Nephron progenitor cell (in vitro differentiated cells): ENCODE data around the gene MYO1D.
A peak's percentile ranks its signal among the peaks of the same experiment; 100 is the strongest.

Experiments
- DNase-seq: peaks from one replicate; pipeline ENCODE4 v3.0.0; 2021
- H3K27ac Mint-ChIP-seq: 2 replicates; pipeline ENCODE4 v1.8.0; 2021; ENCODE audit warnings: mild to moderate bottlenecking, moderate library complexity, mixed read lengths
- H3K27me3 Mint-ChIP-seq: 2 replicates; pipeline ENCODE4 v1.8.0; 2021; ENCODE audit warnings: mild to moderate bottlenecking, low read depth, mixed read lengths; ENCODE audit not compliant: poor library complexity
- H3K36me3 Mint-ChIP-seq: 2 replicates; pipeline ENCODE4 v1.8.0; 2021; ENCODE audit warnings: low read depth, mixed read lengths
- H3K4me1 Mint-ChIP-seq: 2 replicates; pipeline ENCODE4 v1.8.0; 2021; ENCODE audit warnings: mixed read lengths
- H3K4me3 Mint-ChIP-seq: 2 replicates; pipeline ENCODE4 v1.8.0; 2021; ENCODE audit warnings: mild to moderate bottlenecking, moderate library complexity, mixed read lengths
- H3K9me3 Mint-ChIP-seq: 2 replicates; pipeline ENCODE4 v1.8.0; 2021; ENCODE audit warnings: mild to moderate bottlenecking, moderate library complexity, mixed read lengths
- CTCF ChIP-seq: fragments of 200-600 bp; sonication (generic); IDR thresholded peaks from 2 replicates; pipeline ENCODE4 v1.5.0; 2021; ENCODE audit warnings: antibody characterized with exemption

The MYO1D gene

GRCh38 chr17:32875923-32876416 is 954 bp downstream of the MYO1D start:
- peak overlapping the region; percentile 91 for H3K4me3 Mint-ChIP-seq
- TF ChIP-seq CTCF, result no peak
- peaks cover 16% of the 10 kb centered on the region for H3K4me1 Mint-ChIP-seq
- H3K36me3 Mint-ChIP-seq, result no peaks in the 10 kb centered on the region
- no peak overlapping the region for H3K27ac Mint-ChIP-seq
- DNase-seq, result no peak
- peaks cover 36% of the 10 kb centered on the region for H3K27me3 Mint-ChIP-seq
- no peaks in the 10 kb centered on the region for H3K9me3 Mint-ChIP-seq

GRCh38 chr17:32875230-32875917 is 1.6 kb downstream of the MYO1D start:
- H3K27ac Mint-ChIP-seq, result no peak overlapping the region
- H3K9me3 Mint-ChIP-seq, result no peaks in the 10 kb centered on the region
- H3K36me3 Mint-ChIP-seq, result no peaks in the 10 kb centered on the region
- peaks cover 32% of the 10 kb centered on the region for H3K27me3 Mint-ChIP-seq
- TF ChIP-seq CTCF, result no peak
- peak overlapping the region; percentile 91 for H3K4me3 Mint-ChIP-seq
- no peak for DNase-seq
- H3K4me1 Mint-ChIP-seq, result peaks cover 17% of the 10 kb centered on the region

GRCh38 chr17:32873114-32873513 is 3.8 kb downstream of the MYO1D start:
- DNase-seq, result no peak
- TF ChIP-seq CTCF, result no peak
- H3K9me3 Mint-ChIP-seq, result no peaks in the 10 kb centered on the region
- H3K36me3 Mint-ChIP-seq, result no peaks in the 10 kb centered on the region
- H3K27ac Mint-ChIP-seq, result no peak overlapping the region
- no peak overlapping the region for H3K4me3 Mint-ChIP-seq
- H3K27me3 Mint-ChIP-seq, result peaks cover 25% of the 10 kb centered on the region
- H3K4me1 Mint-ChIP-seq, result peaks cover 31% of the 10 kb centered on the region

- Mint-ChIP-seq H3K36me3 (no peaks in the 10 kb centered on the region), H3K27me3 (peaks cover 22% of the 10 kb centered on the region), H3K27ac (no peak overlapping the region), H3K4me3 (no peak overlapping the region), H3K4me1 (peaks cover 26% of the 10 kb centered on the region), H3K9me3 (no peaks in the 10 kb centered on the region)
- DNase-seq, result no peak
- TF ChIP-seq CTCF, result no peak
Measured at GRCh38 chr17:32871746-32872145, 5.2 kb downstream of the MYO1D start.

- Mint-ChIP-seq H3K4me1 (peaks cover 23% of the 10 kb centered on the region), H3K4me3 (no peak overlapping the region), H3K27me3 (peaks cover 18% of the 10 kb centered on the region), H3K9me3 (no peaks in the 10 kb centered on the region), H3K36me3 (no peaks in the 10 kb centered on the region), H3K27ac (no peak overlapping the region)
- DNase-seq, result no peak
- TF ChIP-seq CTCF, result no peak
Measured at GRCh38 chr17:32870969-32871368, 6.0 kb downstream of the MYO1D start.
